Caco-2 (cell line): ENCODE measurements around the gene PPFIA3. TPM values are rescaled to one million over a fixed set of nuclear protein-coding genes. Genes with fewer than 3 reads are reported as not detected.

Experiments
- BruUV-seq: library from RNA; stranded (reverse); fragments of 400-500 nt; replicated peaks from 2 replicates; lab custom pipeline; 2021; lab: Mats Ljungman, UMichigan
- CTCF ChIA-PET: fragments of 300-600 bp; sonication (Branson Sonifier 250); formaldehyde crosslinking; loops from one replicate; lab custom pipeline; 2022; ENCODE audit warnings: antibody characterized with exemption; lab: Charles Lee
- POLR2A ChIA-PET: fragments of 300-600 bp; sonication (Branson Sonifier 250); formaldehyde crosslinking; loops from one replicate; lab custom pipeline; 2022; ENCODE audit warnings: antibody characterized with exemption; lab: Charles Lee
- DNase-seq, 2 experiments: peaks; one replicate each; pipeline versions ENCODE4 v3.0.0 to v3.0.0-alpha.2; 2020 to 2022
- H3K27me3 ChIP-seq: replicated peaks from 2 replicates; pipeline ENCODE4 v1.6.0; 2011; ENCODE audit warnings: low read length; ENCODE audit not compliant: control insufficient read depth, insufficient read depth
- H3K36me3 ChIP-seq: 2 replicates; pipeline ENCODE4 v1.5.1; 2011; ENCODE audit warnings: low read length; ENCODE audit not compliant: control insufficient read depth, insufficient read depth
- H3K4me1 ChIP-seq: fragments of 250-450 bp; sonication (Bioruptor Pico); 2 replicates; pipeline ENCODE4 v1.5.1; 2020; ENCODE audit warnings: mild to moderate bottlenecking
- H3K4me3 ChIP-seq: 2 replicates; pipeline ENCODE4 v1.5.1; 2011; ENCODE audit warnings: low read depth, mild to moderate bottlenecking, control low read depth, low read length
- H3K9me3 ChIP-seq: fragments of 250-450 bp; sonication (Bioruptor Pico); 2 replicates; pipeline ENCODE4 v1.5.1; 2020; ENCODE audit warnings: mild to moderate bottlenecking, moderate library complexity
- H3K27ac Mint-ChIP-seq: one replicate; pipeline ENCODE4 v1.8.0; 2022; ENCODE audit warnings: mixed read lengths; ENCODE audit not compliant: unreplicated experiment
- H3K27me3 Mint-ChIP-seq: one replicate; pipeline ENCODE4 v1.8.0; 2022; ENCODE audit warnings: mixed read lengths; ENCODE audit not compliant: insufficient read depth, unreplicated experiment
- H3K36me3 Mint-ChIP-seq: one replicate; pipeline ENCODE4 v1.8.0; 2022; ENCODE audit warnings: mild to moderate bottlenecking, mixed read lengths; ENCODE audit not compliant: insufficient read depth, unreplicated experiment
- H3K4me1 Mint-ChIP-seq: one replicate; pipeline ENCODE4 v1.8.0; 2022; ENCODE audit warnings: low read depth, mixed read lengths; ENCODE audit not compliant: unreplicated experiment
- H3K4me3 Mint-ChIP-seq: one replicate; pipeline ENCODE4 v1.8.0; 2022; ENCODE audit warnings: mild to moderate bottlenecking, moderate library complexity, mixed read lengths; ENCODE audit not compliant: unreplicated experiment
- H3K9me3 Mint-ChIP-seq: one replicate; pipeline ENCODE4 v1.8.0; 2022; ENCODE audit warnings: mixed read lengths; ENCODE audit not compliant: unreplicated experiment
- intact Hi-C: fragments of 100-400 bp; cut with micrococcal nuclease; formaldehyde crosslinking; loops from one replicate; pipeline ENCODE4 v1.10.0; 2022; ENCODE audit not compliant: unreplicated experiment
- total RNA-seq: library from RNA; stranded (reverse); gene quantifications from 2 replicates; pipeline ENCODE4 v1.2.3, GENCODE V29; 2022
- TF ChIP-seq, protein P1 (sequence below), 2 experiments: fragments of 200-600 bp in 1 of 2; IDR thresholded peaks; 1 replicate in 1 of 2; 2 replicates in 1 of 2; pipeline versions ENCODE4 v1.5.1 to v1.8.0; 2011 to 2022; ENCODE audit warnings: antibody characterized with exemption in 1 of 2, control low read depth in 1 of 2, inconsistent platforms in 1 of 2, low read depth in 1 of 2, low read length in 1 of 2, mild to moderate bottlenecking in 1 of 2, moderate library complexity in 1 of 2; ENCODE audit not compliant: insufficient read depth in 1 of 2, severe bottlenecking in 1 of 2, unreplicated experiment in 1 of 2

PPFIA3 gene
- total RNA-seq, 1 experiment from 2014 or later = 11.8 TPM

DNA sequence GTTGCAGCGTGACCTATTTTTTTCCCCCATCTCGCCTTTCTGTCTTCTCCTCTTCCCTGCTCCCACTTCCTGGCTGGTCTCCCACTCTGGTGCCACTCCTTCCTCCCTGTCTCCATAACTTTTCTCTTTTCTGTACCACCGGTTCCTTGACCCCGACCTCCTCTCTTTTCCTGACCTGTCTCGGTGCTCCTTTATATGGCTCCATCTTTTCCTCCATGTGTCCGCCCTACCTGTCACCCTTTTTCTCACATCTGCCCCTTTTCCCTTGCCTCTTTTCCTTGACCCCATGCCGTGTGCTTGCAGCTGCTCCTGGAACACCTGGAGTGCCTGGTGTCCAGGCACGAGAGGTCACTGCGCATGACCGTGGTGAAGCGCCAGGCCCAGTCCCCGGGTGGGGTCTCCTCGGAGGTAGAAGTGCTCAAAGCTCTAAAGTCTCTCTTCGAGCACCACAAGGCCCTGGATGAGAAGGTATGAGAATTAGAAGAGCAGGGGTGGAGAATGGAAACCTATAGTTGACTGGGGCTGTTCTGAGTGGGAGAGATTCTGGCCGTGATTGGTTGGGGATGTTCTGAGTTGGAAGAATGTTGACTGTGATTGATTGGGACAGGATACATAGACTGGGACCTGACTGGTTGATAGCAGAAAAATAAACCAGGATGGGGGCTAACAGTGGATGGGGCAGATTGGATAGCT lies 9.3 kb downstream of the PPFIA3 start:
- peaks cover 7% of the 10 kb centered on the region for H3K9me3 Mint-ChIP-seq
- H3K27ac Mint-ChIP-seq = peak overlapping the region; percentile 80
- ChIA-PET POLR2A (interaction anchor here (1.0 to 1.1 kb wide), 5 partner anchors 15 to 324 kb away, joined by 3 to 14 read pairs (median 10); partner anchors contain the start of genes ALDH16A1, GYS1, LIN7B and RUVBL2), CTCF (interaction anchor here (1.0 to 2.2 kb wide), 3 partner anchors 20 to 70 kb away, joined by 7 to 51 read pairs (median 22); no protein-coding TSS in a partner anchor)
- Histone ChIP-seq H3K9me3 (no peaks in the 10 kb centered on the region), H3K4me3 (peak overlapping the region; percentile 46; the same call in 1 of the 2 replicates), H3K4me1 (peaks cover 17% of the 10 kb centered on the region; the same call in 1 of the 2 replicates), H3K27me3 (no peaks in the 10 kb centered on the region), H3K36me3 (peaks cover 2% of the 10 kb centered on the region; the same call in 1 of the 2 replicates)
- intact Hi-C loops = loop anchor here (1.0 kb wide), 2 partner anchors 9 to 21 kb away; partner anchors contain the start of genes C19orf73 and PPFIA3
- no peak for DNase-seq
- peaks cover 26% of the 10 kb centered on the region for H3K4me1 Mint-ChIP-seq
- H3K27me3 Mint-ChIP-seq = no peaks in the 10 kb centered on the region
- H3K36me3 Mint-ChIP-seq = peaks cover 26% of the 10 kb centered on the region
- no TSS peak for BruUV-seq
- peak overlapping the region; percentile 85 for H3K4me3 Mint-ChIP-seq
- TF ChIP-seq, protein P1, sequence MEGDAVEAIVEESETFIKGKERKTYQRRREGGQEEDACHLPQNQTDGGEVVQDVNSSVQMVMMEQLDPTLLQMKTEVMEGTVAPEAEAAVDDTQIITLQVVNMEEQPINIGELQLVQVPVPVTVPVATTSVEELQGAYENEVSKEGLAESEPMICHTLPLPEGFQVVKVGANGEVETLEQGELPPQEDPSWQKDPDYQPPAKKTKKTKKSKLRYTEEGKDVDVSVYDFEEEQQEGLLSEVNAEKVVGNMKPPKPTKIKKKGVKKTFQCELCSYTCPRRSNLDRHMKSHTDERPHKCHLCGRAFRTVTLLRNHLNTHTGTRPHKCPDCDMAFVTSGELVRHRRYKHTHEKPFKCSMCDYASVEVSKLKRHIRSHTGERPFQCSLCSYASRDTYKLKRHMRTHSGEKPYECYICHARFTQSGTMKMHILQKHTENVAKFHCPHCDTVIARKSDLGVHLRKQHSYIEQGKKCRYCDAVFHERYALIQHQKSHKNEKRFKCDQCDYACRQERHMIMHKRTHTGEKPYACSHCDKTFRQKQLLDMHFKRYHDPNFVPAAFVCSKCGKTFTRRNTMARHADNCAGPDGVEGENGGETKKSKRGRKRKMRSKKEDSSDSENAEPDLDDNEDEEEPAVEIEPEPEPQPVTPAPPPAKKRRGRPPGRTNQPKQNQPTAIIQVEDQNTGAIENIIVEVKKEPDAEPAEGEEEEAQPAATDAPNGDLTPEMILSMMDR (IDR thresholded peaks at IDR 0.05; ENCODE audit: insufficient read depth in 1 of 2, low read depth in 1 of 2, low read length in 1 of 2, severe bottlenecking in 1 of 2, unreplicated experiment in 1 of 2) = no peak

DNA sequence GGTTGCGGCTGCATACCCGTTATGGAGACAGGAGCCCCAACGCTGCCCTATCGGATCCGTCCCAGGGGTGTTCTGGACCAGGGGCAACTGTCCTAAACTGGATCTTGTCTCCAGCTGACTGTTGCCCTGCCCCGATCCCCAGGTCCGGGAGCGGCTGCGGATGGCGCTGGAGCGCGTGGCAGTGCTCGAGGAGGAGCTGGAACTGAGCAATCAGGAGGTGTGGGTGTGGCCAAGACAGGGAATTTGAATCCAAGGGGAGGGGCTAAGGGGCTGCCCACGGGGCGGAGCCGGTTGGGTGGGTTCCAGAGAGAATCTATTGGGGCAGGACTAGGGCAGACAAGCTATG lies 9.9 kb downstream of the PPFIA3 start:
- CTCF ChIA-PET = interaction anchor here (1.4 kb wide), 1 partner anchor 31 kb away, joined by 7 read pairs; no protein-coding TSS in a partner anchor
- Mint-ChIP-seq H3K27ac (peak overlapping the region; percentile 80), H3K9me3 (peaks cover 7% of the 10 kb centered on the region), H3K36me3 (peaks cover 28% of the 10 kb centered on the region), H3K27me3 (no peaks in the 10 kb centered on the region), H3K4me1 (peaks cover 26% of the 10 kb centered on the region), H3K4me3 (peak overlapping the region; percentile 85)
- DNase-seq = peak in 1 of 2 experiments; percentile 64
- Histone ChIP-seq H3K27me3 (no peaks in the 10 kb centered on the region), H3K4me1 (peaks cover 17% of the 10 kb centered on the region; the same call in 1 of the 2 replicates), H3K4me3 (no peak overlapping the region), H3K36me3 (peaks cover 2% of the 10 kb centered on the region; the same call in 1 of the 2 replicates), H3K9me3 (no peaks in the 10 kb centered on the region)
- BruUV-seq = no TSS peak
- TF ChIP-seq, protein P1 (IDR thresholded peaks at IDR 0.05; ENCODE audit: insufficient read depth in 1 of 2, low read depth in 1 of 2, low read length in 1 of 2, severe bottlenecking in 1 of 2, unreplicated experiment in 1 of 2) = no peak
- intact Hi-C loops = no loop called here
- POLR2A ChIA-PET = no interaction called here

DNA sequence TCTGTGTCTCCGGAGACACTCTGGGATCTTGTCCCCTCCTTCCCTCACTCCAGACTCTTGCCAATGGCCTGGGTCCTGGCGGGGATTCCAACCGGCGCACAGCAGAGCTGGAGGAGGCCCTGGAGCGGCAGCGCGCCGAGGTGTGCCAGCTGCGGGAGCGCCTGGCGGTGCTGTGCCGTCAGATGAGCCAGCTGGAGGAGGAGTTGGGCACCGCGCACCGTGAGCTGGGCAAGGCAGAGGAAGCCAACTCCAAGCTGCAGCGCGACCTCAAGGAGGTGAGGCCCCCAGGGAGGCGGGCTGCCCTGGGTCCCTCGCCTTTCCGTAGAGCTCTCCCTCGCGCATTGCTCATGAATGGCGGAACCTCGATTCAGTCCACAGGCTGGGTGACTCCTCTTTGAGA lies 11.0 kb downstream of the PPFIA3 start:
- H3K36me3 ChIP-seq = peaks cover 2% of the 10 kb centered on the region; the same call in 1 of the 2 replicates
- TF ChIP-seq, protein P1 (IDR thresholded peaks at IDR 0.05; ENCODE audit: insufficient read depth in 1 of 2, low read depth in 1 of 2, low read length in 1 of 2, severe bottlenecking in 1 of 2, unreplicated experiment in 1 of 2) = no peak
- Mint-ChIP-seq H3K36me3 (peaks cover 29% of the 10 kb centered on the region), H3K4me3 (no peak overlapping the region), H3K27ac (no peak overlapping the region), H3K4me1 (peaks cover 20% of the 10 kb centered on the region), H3K27me3 (no peaks in the 10 kb centered on the region), H3K9me3 (peaks cover 7% of the 10 kb centered on the region)
- BruUV-seq = no TSS peak
- H3K4me3 ChIP-seq = no peak overlapping the region
- ChIA-PET POLR2A (no interaction called here), CTCF (interaction anchor here (0.7 to 1.4 kb wide), 2 partner anchors 33 to 126 kb away, joined by 3 to 7 read pairs; no protein-coding TSS in a partner anchor)
- H3K9me3 ChIP-seq = 0 out of 2 replicates have a peak, but pooled peaks cover 4% of the 10 kb centered on the region
- H3K4me1 ChIP-seq = peaks cover 7% of the 10 kb centered on the region; the same call in 1 of the 2 replicates
- DNase-seq = no peak
- intact Hi-C loops = no loop called here
- no peaks in the 10 kb centered on the region for H3K27me3 ChIP-seq
